HG02798 (cell line): ENCODE results near the gene SYTL2.

ENCODE experiments used
- ATAC-seq: cut with Tn5 transposase; IDR thresholded peaks from one replicate; pipeline ENCODE4 v1.9.1; 2021; ENCODE audit warnings: mild to moderate bottlenecking; ENCODE audit not compliant: unreplicated experiment, poor library complexity

The SYTL2 gene

GRCh38 chr11:85828640-85828978, 17.7 kb upstream of the SYTL2 start:
- ATAC-seq, result no peak

GRCh38 chr11:85827748-85828639, 17.1 kb upstream of the SYTL2 start:
- ATAC-seq, result no peak

- no peak for ATAC-seq
These were observed 15.3 kb upstream of the SYTL2 start for GRCh38 chr11:85826116-85826855.

GRCh38 chr11:85825616-85826015, 14.7 kb upstream of the SYTL2 start:
- ATAC-seq, result no peak

- ATAC-seq, result no peak
These were observed 12.9 kb upstream of the SYTL2 start for GRCh38 chr11:85823816-85824215.

GRCh38 chr11:85822814-85823213, 11.9 kb upstream of the SYTL2 start:
- no peak for ATAC-seq

GRCh38 chr11:85821636-85822035, 10.7 kb upstream of the SYTL2 start:
- ATAC-seq, result no peak

GRCh38 chr11:85819441-85819840, 8.5 kb upstream of the SYTL2 start:
- no peak for ATAC-seq

GRCh38 chr11:85815186-85815931, 4.4 kb upstream of the SYTL2 start:
- no peak for ATAC-seq

GRCh38 chr11:85813721-85814120, 2.8 kb upstream of the SYTL2 start:
- ATAC-seq, result no peak

GRCh38 chr11:85811624-85812023, 683 bp upstream of the SYTL2 start:
- no peak for ATAC-seq

GRCh38 chr11:85810521-85810870, 445 bp downstream of the SYTL2 start:
- ATAC-seq, result no peak

GRCh38 chr11:85809863-85810262, 1.1 kb downstream of the SYTL2 start:
- ATAC-seq, result no peak

GRCh38 chr11:85809191-85809590, 1.8 kb downstream of the SYTL2 start:
- peak; percentile 50 for ATAC-seq

GRCh38 chr11:85806876-85807275, 4.1 kb downstream of the SYTL2 start:
- no peak for ATAC-seq

GRCh38 chr11:85806016-85806415, 4.9 kb downstream of the SYTL2 start:
- no peak for ATAC-seq

GRCh38 chr11:85805387-85805786, 5.6 kb downstream of the SYTL2 start:
- ATAC-seq, result no peak

- ATAC-seq, result no peak
These were observed 7.0 kb downstream of the SYTL2 start for GRCh38 chr11:85803920-85804319.

- no peak for ATAC-seq
These were observed 7.6 kb downstream of the SYTL2 start for GRCh38 chr11:85803303-85803702.

GRCh38 chr11:85801527-85801926, 9.4 kb downstream of the SYTL2 start:
- no peak for ATAC-seq
